HG03095 (cell line): ENCODE data around the gene LTB4R2.

Source experiments
- ATAC-seq: cut with Tn5 transposase; IDR thresholded peaks from one replicate; pipeline ENCODE4 v1.9.1; 2021; ENCODE audit warnings: moderate library complexity; ENCODE audit not compliant: unreplicated experiment

LTB4R2 gene

GRCh38 chr14:24309538-24310264, at the start of gene LTB4R2:
Gene LTB4R2 (plus strand): TSS chr14:24310140. CDS start chr14:24310665, 525 bp downstream.
- no peak for ATAC-seq

GRCh38 chr14:24260780-24261157, 49.2 kb upstream of the LTB4R2 start:
- no peak for ATAC-seq

- ATAC-seq = no peak
Observed at GRCh38 chr14:24261256-24261968, 48.5 kb upstream of the LTB4R2 start.

- no peak for ATAC-seq
Observed at GRCh38 chr14:24261969-24262327, 48.0 kb upstream of the LTB4R2 start.

- no peak for ATAC-seq
Observed at GRCh38 chr14:24262821-24263733, 46.9 kb upstream of the LTB4R2 start, which contains the start of gene TGM1. Gene TGM1 (minus strand): TSS chr14:24263177. CDS start chr14:24262352, 825 bp downstream.

GRCh38 chr14:24263848-24264247, 46.1 kb upstream of the LTB4R2 start:
- no peak for ATAC-seq

GRCh38 chr14:24264298-24264697, 45.6 kb upstream of the LTB4R2 start:
- ATAC-seq = no peak

- no peak for ATAC-seq
Observed at GRCh38 chr14:24266344-24267244, 43.3 kb upstream of the LTB4R2 start.

- no peak for ATAC-seq
Observed at GRCh38 chr14:24267516-24267915, 42.4 kb upstream of the LTB4R2 start.

- no peak for ATAC-seq
Observed at GRCh38 chr14:24268225-24268624, 41.7 kb upstream of the LTB4R2 start.

- ATAC-seq = no peak
Observed at GRCh38 chr14:24269368-24269767, 40.6 kb upstream of the LTB4R2 start.

- no peak for ATAC-seq
Observed at GRCh38 chr14:24269910-24270536, 39.9 kb upstream of the LTB4R2 start.

GRCh38 chr14:24270537-24271133, 39.3 kb upstream of the LTB4R2 start:
- ATAC-seq = no peak

- ATAC-seq = peak; percentile 76
Observed at GRCh38 chr14:24271134-24271833, 38.7 kb upstream of the LTB4R2 start, which contains the start of gene RABGGTA. Gene RABGGTA (minus strand): TSS chr14:24271597. CDS start chr14:24271115, 482 bp downstream.

GRCh38 chr14:24271834-24272263, 38.1 kb upstream of the LTB4R2 start:
- ATAC-seq = no peak

GRCh38 chr14:24272467-24272866, 37.5 kb upstream of the LTB4R2 start:
- ATAC-seq = no peak

- ATAC-seq = no peak
Observed at GRCh38 chr14:24273422-24273998, 36.4 kb upstream of the LTB4R2 start.

GRCh38 chr14:24274101-24274543, 35.8 kb upstream of the LTB4R2 start:
- ATAC-seq = peak; percentile 47
